SK-N-SH treated with all-trans-retinoic acid at 6 μM for 48 hours (cell line): Measurements from ENCODE around the gene WBP1L.

ENCODE experiments used
- PATZ1 ChIP-seq: fragments of 250-450 bp; sonication (Bioruptor Pico); IDR thresholded peaks from 2 replicates; pipeline ENCODE4 v1.8.0; 2020; ENCODE audit warnings: mild to moderate bottlenecking, moderate library complexity, borderline replicate concordance
- PPARA ChIP-seq: fragments of 250-450 bp; sonication (Bioruptor Pico); IDR thresholded peaks from 2 replicates; pipeline ENCODE4 v1.5.0; 2020; ENCODE audit warnings: mild to moderate bottlenecking, borderline replicate concordance
- ZFP3 ChIP-seq: fragments of 250-450 bp; sonication (Bioruptor Pico); IDR thresholded peaks from 2 replicates; pipeline ENCODE4 v1.5.0; 2020; ENCODE audit warnings: mild to moderate bottlenecking, moderate library complexity
- ZFP30 ChIP-seq: fragments of 450-650 bp; formaldehyde crosslinking; IDR thresholded peaks from 2 replicates; pipeline ENCODE4 v1.5.0; 2022; ENCODE audit warnings: mild to moderate bottlenecking, moderate library complexity
- ZNF565 ChIP-seq: fragments of 450-650 bp; formaldehyde crosslinking; conservative IDR thresholded peaks from 2 replicates; pipeline ENCODE4 v1.5.0; 2020; ENCODE audit warnings: low read depth, mild to moderate bottlenecking, moderate library complexity

GRCh38 chr10:102741726-102742237, 2.0 kb upstream of the WBP1L start:
- TF ChIP-seq ZFP30 (CRISPR knock-in tag) = no peak
- TF ChIP-seq PATZ1 (CRISPR knock-in tag) = no peak
- TF ChIP-seq PPARA (CRISPR knock-in tag) = no peak
- no peak for TF ChIP-seq ZFP3 (CRISPR knock-in tag)
- no peak for TF ChIP-seq ZNF565 (CRISPR knock-in tag)
